DND-41 (cell line): ENCODE data around the gene FBLN5.
A peak's percentile ranks its signal among the peaks of the same experiment; 100 is the strongest.

Experiments
- ATAC-seq: fragments of 200-7000 bp; cut with Tn5 transposase; 3 replicates; pipeline ENCODE4 v1.9.1; 2021; ENCODE audit warnings: low read depth; ENCODE audit not compliant: insufficient read depth
- DNase-seq: peaks from one replicate; pipeline ENCODE4 v3.0.0-alpha.2; 2020
- H2AFZ ChIP-seq: 2 replicates; pipeline ENCODE4 v1.6.0; 2012; ENCODE audit warnings: low read depth, low read length
- H3K27ac ChIP-seq: 2 replicates; pipeline ENCODE4 v1.5.1; 2012; ENCODE audit warnings: low read length, inconsistent platforms
- H3K27me3 ChIP-seq: fragments of 200-600 bp; sonication (generic); 2 replicates; pipeline ENCODE4 v1.6.0; 2012; ENCODE audit warnings: low read length, mild to moderate bottlenecking, inconsistent platforms; ENCODE audit not compliant: insufficient read depth, poor library complexity
- H3K36me3 ChIP-seq: 2 replicates; pipeline ENCODE4 v1.5.1; 2012; ENCODE audit warnings: low read length, inconsistent platforms; ENCODE audit not compliant: insufficient read depth
- H3K4me1 ChIP-seq: 2 replicates; pipeline ENCODE4 v1.5.1; 2012; ENCODE audit warnings: mild to moderate bottlenecking, low read length; ENCODE audit not compliant: insufficient read depth
- H3K4me2 ChIP-seq: 2 replicates; pipeline ENCODE4 v1.6.0; 2012; ENCODE audit warnings: mild to moderate bottlenecking, moderate library complexity, low read length, inconsistent platforms; ENCODE audit not compliant: insufficient read depth
- H3K4me3 ChIP-seq, 2 experiments: fragments of 200-600 bp in 1 of 2; shearing (Covaris generic) in 1 of 2; 2 replicates each; pipeline ENCODE4 v1.5.1; 2012 to 2016; ENCODE audit warnings: inconsistent platforms in 2 of 2, low read length in 2 of 2, mild to moderate bottlenecking in 2 of 2, low read depth in 1 of 2, moderate library complexity in 1 of 2
- H3K79me2 ChIP-seq: 2 replicates; pipeline ENCODE4 v1.6.0; 2012; ENCODE audit warnings: low read length, inconsistent platforms; ENCODE audit not compliant: insufficient read depth
- H3K9ac ChIP-seq: 2 replicates; pipeline ENCODE4 v1.6.0; 2012; ENCODE audit warnings: low read depth, mild to moderate bottlenecking, inconsistent platforms, low read length, moderate library complexity
- H3K9me3 ChIP-seq: 2 replicates; pipeline ENCODE4 v1.5.1; 2012; ENCODE audit warnings: low read length, moderate library complexity, mild to moderate bottlenecking, inconsistent platforms; ENCODE audit not compliant: insufficient read depth, severe bottlenecking
- H4K20me1 ChIP-seq: 2 replicates; pipeline ENCODE4 v1.6.0; 2012; ENCODE audit warnings: low read length; ENCODE audit not compliant: insufficient read depth
- CTCF ChIP-seq: IDR thresholded peaks from 2 replicates; pipeline ENCODE4 v1.5.1; 2012; ENCODE audit warnings: borderline replicate concordance, low read length, moderate library complexity, mild to moderate bottlenecking; ENCODE audit not compliant: poor library complexity, severe bottlenecking; ENCODE audit errors: extremely low read depth
- EZH2 ChIP-seq: IDR thresholded peaks from 3 replicates; pipeline ENCODE4 v1.6.1; 2012; ENCODE audit warnings: borderline replicate concordance, low read depth, mild to moderate bottlenecking, moderate library complexity, low read length, inconsistent platforms; ENCODE audit not compliant: severe bottlenecking

FBLN5 gene

GRCh38 chr14:91946622-91947474 is 646 bp downstream of the FBLN5 start:
- H3K79me2 ChIP-seq, result no peaks in the 10 kb centered on the region
- no peaks in the 10 kb centered on the region for H3K4me1 ChIP-seq
- no peaks in the 10 kb centered on the region for H4K20me1 ChIP-seq
- H3K36me3 ChIP-seq, result no peaks in the 10 kb centered on the region
- H3K4me2 ChIP-seq, result no peak overlapping the region
- H3K27me3 ChIP-seq, result no peaks in the 10 kb centered on the region
- H2AFZ ChIP-seq, result 0 out of 2 replicates have a peak overlapping the region, but pooled peaks have one; percentile 5
- no peaks in the 10 kb centered on the region for H3K9me3 ChIP-seq
- no peak overlapping the region for H3K9ac ChIP-seq
- no peak for ATAC-seq
- H3K4me3 ChIP-seq, result no peak overlapping the region
- TF ChIP-seq CTCF (no peak), EZH2 (no peak)
- H3K27ac ChIP-seq, result no peak overlapping the region
- DNase-seq, result no peak

- H3K9ac ChIP-seq, result no peak overlapping the region
- no peak for TF ChIP-seq EZH2
- no peak for TF ChIP-seq CTCF
- H3K27me3 ChIP-seq, result no peaks in the 10 kb centered on the region
- H3K79me2 ChIP-seq, result no peaks in the 10 kb centered on the region
- DNase-seq (no peak), ATAC-seq (no peak)
- H3K36me3 ChIP-seq, result no peaks in the 10 kb centered on the region
- 0 out of 2 replicates have a peak overlapping the region, but pooled peaks have one; percentile 5 for H2AFZ ChIP-seq
- no peaks in the 10 kb centered on the region for H4K20me1 ChIP-seq
- H3K4me3 ChIP-seq, result no peak overlapping the region
- no peak overlapping the region for H3K4me2 ChIP-seq
- H3K27ac ChIP-seq, result no peak overlapping the region
- no peaks in the 10 kb centered on the region for H3K9me3 ChIP-seq
- no peaks in the 10 kb centered on the region for H3K4me1 ChIP-seq
Observed at GRCh38 chr14:91945751-91946621, 1.5 kb downstream of the FBLN5 start.

- TF ChIP-seq EZH2 (no peak), CTCF (no peak)
- Histone ChIP-seq H3K9ac (no peak overlapping the region), H3K27me3 (no peaks in the 10 kb centered on the region), H3K27ac (no peak overlapping the region), H4K20me1 (no peaks in the 10 kb centered on the region), H3K4me3 (no peak overlapping the region), H3K79me2 (no peaks in the 10 kb centered on the region), H3K36me3 (no peaks in the 10 kb centered on the region), H3K9me3 (no peaks in the 10 kb centered on the region), H3K4me2 (no peak overlapping the region), H2AFZ (no peak overlapping the region), H3K4me1 (no peaks in the 10 kb centered on the region)
- DNase-seq (no peak), ATAC-seq (no peak)
Observed at GRCh38 chr14:91942946-91943345, 4.5 kb downstream of the FBLN5 start.
